Natural killer cell (primary cell): ENCODE data around the gene ACKR4. TPM values are rescaled to one million over a fixed set of nuclear protein-coding genes. Genes with fewer than 3 reads are reported as not detected.

Experiments
- total RNA-seq, 4 donors: library from RNA; stranded (reverse); fragments of 120-200 nt in 1 of 4; gene quantifications; one replicate each; pipeline versions ENCODE4 v1.2.3 to v1.2.4, GENCODE V29; 2013 to 2022

Gene ACKR4
- total RNA-seq, 3 donors from 2014 or later (not counting 1 experiment from before 2014, with no cell fraction given) = 0.14 to 0.32 TPM; not detected in 1

Other genes with a start within 250 kb of the ACKR4 start
- 10 to 100 TPM; 30.5 to 44.0 (median 42.9) TPM for gene DNAJC13, start 179.8 kb upstream of the ACKR4 start, total RNA-seq
- 10 to 100 TPM; 15.8 to 30.6 (median 25.2) TPM for gene ACAD11, start 62.5 kb downstream of the ACKR4 start, total RNA-seq
- 10 to 100 TPM; 37.8 to 51.0 (median 46.1) TPM for gene UBA5, start 63.1 kb downstream of the ACKR4 start, total RNA-seq
- 10 to 100 TPM; 17.9 to 20.1 (median 20.0) TPM for gene NPHP3, start 125.1 kb downstream of the ACKR4 start, total RNA-seq